ENCODE results near the gene PIN1. TPM values are rescaled to one million over a fixed set of nuclear protein-coding genes. Genes with fewer than 3 reads are reported as not detected.

Gene PIN1
- total RNA-seq, 3 donors from 2014 or later (not counting 1 experiment from before 2014, with no cell fraction given): 68.3 to 82.6 (median 74.8) TPM

DNA sequence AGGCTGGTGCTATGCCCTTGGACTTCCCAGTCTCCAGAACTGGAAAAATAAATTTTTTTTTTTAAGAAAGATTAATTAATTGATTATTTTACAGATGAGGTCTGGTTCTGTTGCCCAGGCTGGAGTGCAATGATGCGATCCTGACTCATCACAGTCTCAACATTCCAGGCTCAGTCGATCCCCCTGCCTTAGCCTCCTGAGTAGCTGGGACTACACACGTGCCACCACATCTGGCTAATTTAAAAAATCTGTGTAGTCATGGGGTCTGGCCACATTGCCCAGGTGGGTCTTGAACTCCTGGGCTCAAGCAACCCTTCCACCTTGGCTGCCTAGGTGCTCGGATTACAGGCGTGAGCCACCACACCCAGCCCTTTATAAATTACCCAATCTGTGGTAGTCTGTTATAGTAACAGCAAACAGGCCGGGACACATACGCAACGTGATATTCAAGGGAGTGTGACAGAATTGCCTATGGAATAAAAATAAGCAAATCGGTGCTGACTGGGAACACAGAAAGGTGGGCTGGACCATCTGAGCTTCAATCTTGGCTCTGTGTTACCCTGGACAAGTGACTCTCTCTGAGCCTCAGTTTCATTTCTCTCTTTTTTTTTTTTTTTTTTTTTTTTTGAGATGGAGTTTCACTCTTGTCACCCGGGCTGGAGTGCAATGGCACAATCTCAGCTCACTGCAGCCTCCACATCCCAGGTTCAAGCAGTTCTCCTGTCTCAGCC, 42.8 kb downstream of the PIN1 start:
- H3K4me3 ChIP-seq (ENCODE audit: low read length): no peak overlapping the region
- no peak for ATAC-seq
- H3K9me3 Mint-ChIP-seq: no peaks in the 10 kb centered on the region
- no peaks in the 10 kb centered on the region for H3K36me3 Mint-ChIP-seq
- H3K9me3 ChIP-seq (ENCODE audit: control insufficient read depth, insufficient read depth, low read length): no peaks in the 10 kb centered on the region
- H3K4me1 ChIP-seq (ENCODE audit: control insufficient read depth, insufficient read depth, low read length): no peaks in the 10 kb centered on the region
- no peaks in the 10 kb centered on the region for H3K4me1 Mint-ChIP-seq
- no peak overlapping the region for H3K27ac ChIP-seq (ENCODE audit: low read length)
- no peak overlapping the region for H3K27ac Mint-ChIP-seq
- H3K27me3 ChIP-seq (ENCODE audit: control insufficient read depth, insufficient read depth, low read length): peaks cover 2% of the 10 kb centered on the region
- no peak overlapping the region for H3K4me3 Mint-ChIP-seq
- TF ChIP-seq CTCF (IDR thresholded peaks at IDR 0.05): no peak
- no peak for DNase-seq
- intact Hi-C loops (cut with micrococcal nuclease): no loop called here
- H3K36me3 ChIP-seq (ENCODE audit: control insufficient read depth, insufficient read depth, low read length): no peaks in the 10 kb centered on the region
- WGBS (ENCODE audit: insufficient coverage): 93% methylated on average over 10 of the region's 10 CpGs
- no peaks in the 10 kb centered on the region for H3K27me3 Mint-ChIP-seq (ENCODE audit: low read depth in 2 of 2)

GRCh38 chr19:9878511-9879196, 43.5 kb downstream of the PIN1 start:
- Mint-ChIP-seq H3K27me3 (ENCODE audit: low read depth in 2 of 2) (no peaks in the 10 kb centered on the region), H3K36me3 (no peaks in the 10 kb centered on the region), H3K9me3 (no peaks in the 10 kb centered on the region), H3K27ac (no peak overlapping the region), H3K4me3 (no peak overlapping the region), H3K4me1 (no peaks in the 10 kb centered on the region)
- Histone ChIP-seq H3K27me3 (ENCODE audit: control insufficient read depth, insufficient read depth, low read length) (peaks cover 2% of the 10 kb centered on the region), H3K4me1 (ENCODE audit: control insufficient read depth, insufficient read depth, low read length) (no peaks in the 10 kb centered on the region), H3K27ac (ENCODE audit: low read length) (no peak overlapping the region), H3K9me3 (ENCODE audit: control insufficient read depth, insufficient read depth, low read length) (no peaks in the 10 kb centered on the region), H3K36me3 (ENCODE audit: control insufficient read depth, insufficient read depth, low read length) (no peaks in the 10 kb centered on the region), H3K4me3 (ENCODE audit: low read length) (no peak overlapping the region)
- intact Hi-C loops (cut with micrococcal nuclease): no loop called here
- ATAC-seq (no peak), DNase-seq (no peak)
- 78% methylated on average over 11 of the region's 11 CpGs for WGBS (ENCODE audit: insufficient coverage)
- TF ChIP-seq CTCF (IDR thresholded peaks at IDR 0.05): no peak

- no peaks in the 10 kb centered on the region for H3K4me1 ChIP-seq (ENCODE audit: control insufficient read depth, insufficient read depth, low read length)
- no peaks in the 10 kb centered on the region for H3K36me3 Mint-ChIP-seq
- H3K27ac Mint-ChIP-seq: no peak overlapping the region
- ATAC-seq (no peak), DNase-seq (no peak)
- peaks cover 0 to 8% of the 10 kb centered on the region in 2 donors for H3K27me3 Mint-ChIP-seq (ENCODE audit: low read depth in 2 of 2)
- no peaks in the 10 kb centered on the region for H3K9me3 ChIP-seq (ENCODE audit: control insufficient read depth, insufficient read depth, low read length)
- no peak for TF ChIP-seq CTCF (IDR thresholded peaks at IDR 0.05)
- H3K9me3 Mint-ChIP-seq: no peaks in the 10 kb centered on the region
- H3K4me1 Mint-ChIP-seq: no peaks in the 10 kb centered on the region
- H3K4me3 ChIP-seq (ENCODE audit: low read length): no peak overlapping the region
- H3K27ac ChIP-seq (ENCODE audit: low read length): no peak overlapping the region
- WGBS (ENCODE audit: insufficient coverage): 98% methylated on average over 7 of the region's 9 CpGs
- intact Hi-C loops (cut with micrococcal nuclease): no loop called here
- no peak overlapping the region for H3K4me3 Mint-ChIP-seq
- no peaks in the 10 kb centered on the region for H3K27me3 ChIP-seq (ENCODE audit: control insufficient read depth, insufficient read depth, low read length)
- no peaks in the 10 kb centered on the region for H3K36me3 ChIP-seq (ENCODE audit: control insufficient read depth, insufficient read depth, low read length)
Observed at GRCh38 chr19:9881720-9882119, 46.6 kb downstream of the PIN1 start.

Data from natural killer cell (primary cell).